IMR-90 (cell line): ENCODE results near the gene ZNF423.

Experiments
- TF ChIP-seq, protein P1 (sequence below): conservative IDR thresholded peaks from 2 replicates; pipeline ENCODE4 v1.5.1; 2012; ENCODE audit warnings: mild to moderate bottlenecking, low read depth, low read length, improper control_type of control experiment
- TF ChIP-seq, protein P2 (sequence below): fragments of 150-350 bp; IDR thresholded peaks from 2 replicates; pipeline ENCODE4 v1.6.1; 2016; ENCODE audit warnings: low read depth, mild to moderate bottlenecking, low read length, moderate library complexity, borderline replicate concordance

DNA sequence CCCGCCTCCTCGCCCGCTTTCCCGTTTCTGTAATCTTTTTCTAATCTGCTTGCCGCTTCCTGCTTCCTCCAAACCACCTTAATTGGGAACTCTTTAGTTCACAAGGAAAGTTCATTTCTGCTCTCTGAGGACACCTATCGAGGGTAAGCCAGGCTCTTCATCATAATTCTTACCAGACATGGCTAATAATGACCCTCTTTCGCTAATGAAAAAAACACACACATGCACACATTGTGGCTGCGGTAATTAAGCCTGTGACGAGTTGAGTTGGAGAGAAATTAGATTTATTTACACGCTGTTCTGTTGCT lies 100.6 kb downstream of the ZNF423 start:
- TF ChIP-seq, protein P1, sequence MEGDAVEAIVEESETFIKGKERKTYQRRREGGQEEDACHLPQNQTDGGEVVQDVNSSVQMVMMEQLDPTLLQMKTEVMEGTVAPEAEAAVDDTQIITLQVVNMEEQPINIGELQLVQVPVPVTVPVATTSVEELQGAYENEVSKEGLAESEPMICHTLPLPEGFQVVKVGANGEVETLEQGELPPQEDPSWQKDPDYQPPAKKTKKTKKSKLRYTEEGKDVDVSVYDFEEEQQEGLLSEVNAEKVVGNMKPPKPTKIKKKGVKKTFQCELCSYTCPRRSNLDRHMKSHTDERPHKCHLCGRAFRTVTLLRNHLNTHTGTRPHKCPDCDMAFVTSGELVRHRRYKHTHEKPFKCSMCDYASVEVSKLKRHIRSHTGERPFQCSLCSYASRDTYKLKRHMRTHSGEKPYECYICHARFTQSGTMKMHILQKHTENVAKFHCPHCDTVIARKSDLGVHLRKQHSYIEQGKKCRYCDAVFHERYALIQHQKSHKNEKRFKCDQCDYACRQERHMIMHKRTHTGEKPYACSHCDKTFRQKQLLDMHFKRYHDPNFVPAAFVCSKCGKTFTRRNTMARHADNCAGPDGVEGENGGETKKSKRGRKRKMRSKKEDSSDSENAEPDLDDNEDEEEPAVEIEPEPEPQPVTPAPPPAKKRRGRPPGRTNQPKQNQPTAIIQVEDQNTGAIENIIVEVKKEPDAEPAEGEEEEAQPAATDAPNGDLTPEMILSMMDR = peak; percentile 39
- TF ChIP-seq, protein P2, sequence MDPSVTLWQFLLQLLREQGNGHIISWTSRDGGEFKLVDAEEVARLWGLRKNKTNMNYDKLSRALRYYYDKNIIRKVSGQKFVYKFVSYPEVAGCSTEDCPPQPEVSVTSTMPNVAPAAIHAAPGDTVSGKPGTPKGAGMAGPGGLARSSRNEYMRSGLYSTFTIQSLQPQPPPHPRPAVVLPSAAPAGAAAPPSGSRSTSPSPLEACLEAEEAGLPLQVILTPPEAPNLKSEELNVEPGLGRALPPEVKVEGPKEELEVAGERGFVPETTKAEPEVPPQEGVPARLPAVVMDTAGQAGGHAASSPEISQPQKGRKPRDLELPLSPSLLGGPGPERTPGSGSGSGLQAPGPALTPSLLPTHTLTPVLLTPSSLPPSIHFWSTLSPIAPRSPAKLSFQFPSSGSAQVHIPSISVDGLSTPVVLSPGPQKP = no peak
